Subcutaneous adipose tissue (tissue), 4 donors: Measurements from ENCODE around the gene ADAMTS2. TPM values are rescaled to one million over a fixed set of nuclear protein-coding genes. Genes with fewer than 3 reads are reported as not detected.

Experiments used
- CTCF ChIP-seq: fragments of 450-650 bp; IDR thresholded peaks from one replicate; pipeline ENCODE4 v1.5.1; 2016; ENCODE audit warnings: low read depth, mild to moderate bottlenecking, control low read depth, antibody characterized with exemption, moderate library complexity
- total RNA-seq, 4 donors: library from RNA; depleted of rRNA; stranded (reverse); fragments of >200 nt; gene quantifications; one replicate each; pipeline ENCODE4 v1.1.0, GENCODE V29; 2016

ADAMTS2 gene
- total RNA-seq, 4 donors from 2014 or later = 26.7 to 56.5 (median 46.6) TPM

- no peak for TF ChIP-seq CTCF
Measured at GRCh38 chr5:179326122-179326927, 18.9 kb downstream of the ADAMTS2 start.

GRCh38 chr5:179325296-179326031, 19.8 kb downstream of the ADAMTS2 start:
- TF ChIP-seq CTCF = no peak

- TF ChIP-seq CTCF = no peak
Measured at GRCh38 chr5:179324760-179325295, 20.4 kb downstream of the ADAMTS2 start.

DNA sequence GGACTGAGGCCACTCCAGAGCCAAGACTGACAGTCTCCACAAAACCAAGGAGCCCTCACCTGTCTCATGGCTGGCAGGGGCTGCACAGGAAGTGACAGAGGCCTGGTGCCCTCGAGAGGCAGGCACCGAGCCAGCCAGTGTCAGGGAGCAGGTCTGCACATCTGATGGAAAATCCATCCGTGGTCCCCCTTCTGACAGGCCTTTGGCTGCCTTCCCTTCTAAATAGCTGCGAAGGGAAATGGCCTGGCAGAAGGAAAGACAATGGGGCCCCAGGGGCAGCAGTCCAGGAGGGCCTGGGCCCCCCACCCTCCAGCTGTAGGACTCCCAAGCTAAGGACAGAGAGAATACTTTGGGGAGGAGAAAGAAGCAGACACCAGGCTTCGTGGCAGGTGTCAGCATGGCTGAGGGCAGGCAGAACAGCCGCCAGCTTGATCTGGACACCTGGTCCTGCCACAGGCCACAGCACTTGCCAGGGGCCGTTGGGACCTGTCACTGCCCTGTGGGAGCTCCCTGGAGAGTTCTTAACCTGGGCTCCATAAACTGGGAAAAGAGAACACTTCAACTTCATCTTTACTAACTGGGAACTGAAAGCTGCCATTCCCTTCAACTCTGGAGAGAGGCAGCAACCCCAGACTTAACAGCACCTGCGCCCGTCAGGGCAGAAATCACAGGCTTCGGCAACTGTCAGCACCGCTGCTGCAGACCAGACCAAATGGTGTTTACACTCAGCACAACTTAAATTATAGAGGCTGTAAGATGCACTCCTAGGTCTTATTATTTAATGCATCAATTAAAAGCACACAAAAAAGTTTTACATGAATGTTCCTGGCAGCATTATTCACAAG, 22.0 kb downstream of the ADAMTS2 start:
- TF ChIP-seq CTCF = no peak

DNA sequence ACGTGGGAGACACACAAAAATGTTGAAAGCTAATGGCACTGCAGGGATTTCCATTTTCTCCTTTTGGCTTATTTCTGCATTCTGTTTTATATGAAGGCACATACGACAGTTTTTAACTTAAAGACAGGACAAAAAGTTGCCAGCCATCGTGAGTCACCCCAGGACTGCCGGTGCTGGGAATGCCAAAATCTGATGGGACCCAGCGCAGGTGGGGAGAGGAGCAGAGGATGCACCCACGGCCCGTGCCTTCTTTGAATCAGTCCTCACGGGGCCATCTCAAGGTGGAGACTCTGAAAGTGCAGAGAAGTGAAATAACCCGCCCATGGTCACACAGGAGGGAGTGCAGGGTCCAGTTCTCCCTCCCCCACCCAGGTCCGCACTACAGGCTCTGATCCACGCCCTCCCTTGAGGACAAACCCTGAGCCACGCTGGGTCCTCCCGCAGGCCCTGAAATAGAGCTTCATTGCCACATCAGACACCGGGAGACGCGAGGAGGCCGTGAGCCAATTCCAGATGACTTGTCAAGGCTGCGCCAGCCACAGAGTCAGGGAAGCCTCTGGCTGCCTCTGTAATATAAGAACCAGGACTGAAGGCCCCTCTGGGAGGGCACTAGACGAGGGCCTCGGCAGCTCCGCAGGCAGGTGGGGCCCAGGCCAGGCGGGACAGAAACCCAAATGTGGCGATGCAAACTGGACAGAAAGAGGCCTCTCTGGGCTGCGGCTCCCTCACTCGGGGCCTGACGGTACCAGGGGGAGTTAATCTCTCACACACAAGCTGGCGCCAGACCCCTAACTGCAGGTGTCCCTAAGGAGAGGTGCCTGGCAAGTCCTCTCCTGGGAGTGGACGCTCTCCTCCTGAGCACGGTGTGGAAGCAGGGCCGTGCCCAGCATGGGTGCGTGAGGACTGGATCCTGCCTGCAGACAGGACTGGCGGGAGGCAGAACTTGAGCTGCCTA, 22.9 kb downstream of the ADAMTS2 start:
- no peak for TF ChIP-seq CTCF

DNA sequence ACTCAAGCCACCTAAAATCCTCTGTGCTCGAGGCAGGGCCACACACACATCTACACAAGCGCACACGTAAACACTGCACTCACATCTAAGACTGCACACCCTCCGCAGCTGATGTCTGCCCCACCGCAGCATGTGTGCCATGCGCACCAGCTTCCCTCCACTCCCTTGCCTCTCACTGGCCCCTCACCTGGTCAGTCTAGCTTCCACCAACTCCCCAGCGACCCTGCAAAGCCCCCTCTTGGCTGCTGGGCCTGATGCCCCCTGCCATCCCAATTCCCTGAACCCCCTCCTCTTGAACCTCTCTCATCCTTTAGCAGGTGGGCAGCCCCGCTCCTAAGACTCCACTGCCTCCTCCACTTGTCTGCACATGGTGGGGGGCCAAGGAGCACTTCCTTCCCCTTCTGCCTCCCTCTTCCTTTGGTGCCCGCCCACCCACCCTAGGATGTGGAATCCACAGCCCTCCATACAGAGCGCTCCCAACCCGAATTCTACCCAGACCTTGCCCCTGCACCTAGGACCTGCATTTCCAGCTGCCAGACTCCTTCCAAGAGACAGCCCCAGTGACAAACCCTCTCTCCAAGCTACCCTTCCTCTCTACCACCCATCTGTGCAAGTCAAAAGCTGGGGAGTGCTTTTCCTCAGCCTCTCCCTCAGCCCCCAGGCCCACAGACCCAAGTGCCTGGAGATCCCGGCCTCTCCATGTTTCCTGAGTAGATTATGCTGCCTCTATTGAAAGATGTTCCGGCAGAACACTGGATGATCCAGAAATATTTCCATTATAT, 23.9 kb downstream of the ADAMTS2 start:
- TF ChIP-seq CTCF = no peak
